Measurements from ENCODE around the gene TMEM233. TPM values are rescaled to one million over a fixed set of nuclear protein-coding genes. Genes with fewer than 3 reads are reported as not detected.
"Not testable (repeated sequence)": the region's sequence is repeated elsewhere in the genome, so short reads cannot be mapped to it uniquely, and the experiment has no call there.

TMEM233 gene
- polyA plus RNA-seq, 2 donors, result 0.04 to 0.07 TPM

DNA sequence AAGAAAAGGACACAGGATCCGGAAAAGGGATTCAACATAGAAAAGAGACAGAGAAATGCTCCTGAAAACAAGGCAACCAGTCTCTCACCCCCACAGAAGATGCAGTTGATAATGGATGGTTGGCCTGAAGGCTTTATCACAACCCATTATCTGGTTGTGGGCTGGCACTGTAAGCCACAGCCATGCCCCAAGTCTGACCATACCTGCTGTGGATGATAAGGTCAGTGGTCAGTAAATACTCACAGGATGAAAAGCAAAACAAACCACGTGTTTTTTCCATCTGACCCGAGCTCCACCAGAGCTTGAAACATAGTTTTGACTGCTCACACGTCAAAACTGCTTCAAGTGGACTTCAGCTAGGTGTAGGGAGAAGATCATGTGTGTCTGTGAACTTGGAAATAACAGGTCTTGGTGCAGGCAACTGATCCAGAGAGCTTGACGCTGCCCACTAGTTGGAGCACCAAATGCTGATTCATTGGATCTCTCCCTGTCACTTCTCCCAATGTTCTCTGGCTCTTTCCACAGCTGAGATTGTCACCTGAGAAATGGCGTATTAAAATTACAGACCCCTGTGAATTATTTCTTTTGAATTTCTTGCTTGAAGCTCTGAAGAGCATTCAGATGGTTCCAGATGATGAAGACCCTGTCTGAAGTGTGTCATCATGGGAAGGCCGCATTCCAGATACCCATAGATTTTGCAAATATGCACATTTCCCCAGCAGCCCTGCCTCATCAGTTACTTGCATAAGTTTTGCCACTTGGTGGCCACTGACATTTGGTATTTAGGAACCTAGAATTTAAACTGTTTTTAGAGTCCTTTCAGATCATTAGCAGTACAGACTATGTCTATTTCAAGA is 8.5 kb downstream of the TMEM233 start:
- Histone ChIP-seq H3K4me3 (ENCODE audit: low read depth in 1 of 2, low read length in 2 of 2) (no peak overlapping the region), H3K36me3 (ENCODE audit: control insufficient read depth in 2 of 2, insufficient read depth in 2 of 2, low read length in 1 of 2) (no peaks in the 10 kb centered on the region), H3K27me3 (ENCODE audit: control insufficient read depth in 1 of 2, insufficient read depth in 2 of 2, low read length in 2 of 2) (no peaks in the 10 kb centered on the region), H3K9me3 (ENCODE audit: control insufficient read depth in 2 of 2, insufficient read depth in 1 of 2, low read depth in 1 of 2, low read length in 1 of 2) (peaks cover 0 to 2% of the 10 kb centered on the region in 2 donors), H3K4me1 (ENCODE audit: control insufficient read depth in 2 of 2, insufficient read depth in 2 of 2, low read length in 1 of 2) (no peaks in the 10 kb centered on the region), H3K27ac (ENCODE audit: low read depth in 2 of 2, low read length in 1 of 2) (no peak overlapping the region)
- WGBS, 2 donors, result 58 to 70% methylated on average over 7 of the region's 7 CpGs

- H3K27ac ChIP-seq (ENCODE audit: low read depth in 2 of 2, low read length in 1 of 2), result no peak overlapping the region
- no peaks in the 10 kb centered on the region for H3K27me3 ChIP-seq (ENCODE audit: control insufficient read depth in 1 of 2, insufficient read depth in 2 of 2, low read length in 2 of 2)
- no peaks in the 10 kb centered on the region for H3K36me3 ChIP-seq (ENCODE audit: control insufficient read depth in 2 of 2, insufficient read depth in 2 of 2, low read length in 1 of 2)
- WGBS, 2 donors, result 76 to 78% methylated on average over 4 of the region's 4 CpGs
- H3K4me3 ChIP-seq (ENCODE audit: low read depth in 1 of 2, low read length in 2 of 2), result no peak overlapping the region
- H3K9me3 ChIP-seq (ENCODE audit: control insufficient read depth in 2 of 2, insufficient read depth in 1 of 2, low read depth in 1 of 2, low read length in 1 of 2), result peaks cover 0 to under 1% of the 10 kb centered on the region in 2 donors
- H3K4me1 ChIP-seq (ENCODE audit: control insufficient read depth in 2 of 2, insufficient read depth in 2 of 2, low read length in 1 of 2), result no peaks in the 10 kb centered on the region
Observed at GRCh38 chr12:119602734-119603094, 9.1 kb downstream of the TMEM233 start.

DNA sequence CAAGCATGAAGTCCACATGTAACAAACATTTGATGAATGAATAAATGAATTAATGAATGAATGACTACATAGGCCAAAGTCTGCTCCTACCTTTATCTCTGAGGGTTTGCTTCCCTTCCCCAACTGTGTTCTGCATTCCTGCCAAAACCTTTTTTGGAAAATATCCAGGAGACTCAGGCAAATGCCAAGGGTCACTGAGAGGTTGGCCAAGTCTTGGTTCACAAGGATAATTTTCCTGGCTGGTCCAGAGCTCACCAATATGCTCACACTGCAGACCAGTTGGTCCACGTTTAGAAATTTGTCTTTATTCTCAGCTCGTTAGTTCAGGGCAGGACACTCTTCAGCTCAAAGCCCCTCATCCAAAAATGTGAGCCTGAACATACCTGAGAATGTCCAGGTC is 10.2 kb downstream of the TMEM233 start:
- H3K9me3 ChIP-seq (ENCODE audit: control insufficient read depth in 2 of 2, insufficient read depth in 1 of 2, low read depth in 1 of 2, low read length in 1 of 2), result no peaks in the 10 kb centered on the region
- no peaks in the 10 kb centered on the region for H3K36me3 ChIP-seq (ENCODE audit: control insufficient read depth in 2 of 2, insufficient read depth in 2 of 2, low read length in 1 of 2)
- whole genome bisulfite sequencing, 2 donors, result 15 to 25% methylated on average over 2 of the region's 2 CpGs
- H3K27me3 ChIP-seq (ENCODE audit: control insufficient read depth in 1 of 2, insufficient read depth in 2 of 2, low read length in 2 of 2), result no peaks in the 10 kb centered on the region
- no peaks in the 10 kb centered on the region for H3K4me1 ChIP-seq (ENCODE audit: control insufficient read depth in 2 of 2, insufficient read depth in 2 of 2, low read length in 1 of 2)
- H3K4me3 ChIP-seq (ENCODE audit: low read depth in 1 of 2, low read length in 2 of 2), result no peak overlapping the region
- H3K27ac ChIP-seq (ENCODE audit: low read depth in 2 of 2, low read length in 1 of 2), result no peak overlapping the region

DNA sequence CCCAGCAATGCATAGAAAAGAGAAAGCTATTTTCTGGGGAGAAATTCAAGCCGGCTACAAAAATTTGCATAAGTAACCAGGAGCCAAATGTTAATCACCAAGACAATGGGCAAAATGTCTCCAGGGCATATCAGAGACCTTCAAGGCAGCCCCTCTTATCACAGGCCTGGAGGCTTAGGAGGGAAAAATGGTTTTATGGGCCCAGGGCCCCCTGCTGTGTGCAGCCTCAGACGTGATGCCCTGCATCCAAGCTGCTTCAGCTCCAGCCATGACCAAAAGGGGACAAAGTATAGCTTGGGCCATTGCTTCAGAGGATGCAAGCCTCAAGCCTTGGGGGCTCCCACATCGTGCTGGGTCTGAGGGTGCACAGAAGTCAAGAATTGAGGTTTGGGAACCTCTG is 15.8 kb downstream of the TMEM233 start:
- H3K4me3 ChIP-seq (ENCODE audit: low read depth in 1 of 2, low read length in 2 of 2), result no peak overlapping the region
- no peaks in the 10 kb centered on the region for H3K27me3 ChIP-seq (ENCODE audit: control insufficient read depth in 1 of 2, insufficient read depth in 2 of 2, low read length in 2 of 2)
- no peaks in the 10 kb centered on the region for H3K36me3 ChIP-seq (ENCODE audit: control insufficient read depth in 2 of 2, insufficient read depth in 2 of 2, low read length in 1 of 2)
- WGBS, 2 donors, result 66 to 67% methylated on average over 3 of the region's 3 CpGs
- H3K9me3 ChIP-seq (ENCODE audit: control insufficient read depth in 2 of 2, insufficient read depth in 1 of 2, low read depth in 1 of 2, low read length in 1 of 2), result no peaks in the 10 kb centered on the region
- no peak overlapping the region for H3K27ac ChIP-seq (ENCODE audit: low read depth in 2 of 2, low read length in 1 of 2)
- H3K4me1 ChIP-seq (ENCODE audit: control insufficient read depth in 2 of 2, insufficient read depth in 2 of 2, low read length in 1 of 2), result no peaks in the 10 kb centered on the region

GRCh38 chr12:119613319-119613936 is 19.9 kb downstream of the TMEM233 start:
- no peaks in the 10 kb centered on the region for H3K36me3 ChIP-seq (ENCODE audit: control insufficient read depth in 2 of 2, insufficient read depth in 2 of 2, low read length in 1 of 2)
- no peak overlapping the region for H3K4me3 ChIP-seq (ENCODE audit: low read depth in 1 of 2, low read length in 2 of 2)
- no peaks in the 10 kb centered on the region for H3K27me3 ChIP-seq (ENCODE audit: control insufficient read depth in 1 of 2, insufficient read depth in 2 of 2, low read length in 2 of 2)
- 61 to 62% methylated on average over 9 of the region's 9 CpGs for WGBS, 2 donors
- H3K9me3 ChIP-seq (ENCODE audit: control insufficient read depth in 2 of 2, insufficient read depth in 1 of 2, low read depth in 1 of 2, low read length in 1 of 2), result no peaks in the 10 kb centered on the region
- H3K4me1 ChIP-seq (ENCODE audit: control insufficient read depth in 2 of 2, insufficient read depth in 2 of 2, low read length in 1 of 2), result no peaks in the 10 kb centered on the region
- no peak overlapping the region for H3K27ac ChIP-seq (ENCODE audit: low read depth in 2 of 2, low read length in 1 of 2)

GRCh38 chr12:119614705-119615104 is 21.1 kb downstream of the TMEM233 start:
- no peaks in the 10 kb centered on the region for H3K4me1 ChIP-seq (ENCODE audit: control insufficient read depth in 2 of 2, insufficient read depth in 2 of 2, low read length in 1 of 2)
- no peaks in the 10 kb centered on the region for H3K9me3 ChIP-seq (ENCODE audit: control insufficient read depth in 2 of 2, insufficient read depth in 1 of 2, low read depth in 1 of 2, low read length in 1 of 2)
- no peaks in the 10 kb centered on the region for H3K27me3 ChIP-seq (ENCODE audit: control insufficient read depth in 1 of 2, insufficient read depth in 2 of 2, low read length in 2 of 2)
- no peaks in the 10 kb centered on the region for H3K36me3 ChIP-seq (ENCODE audit: control insufficient read depth in 2 of 2, insufficient read depth in 2 of 2, low read length in 1 of 2)
- no peak overlapping the region for H3K4me3 ChIP-seq (ENCODE audit: low read depth in 1 of 2, low read length in 2 of 2)
- no peak overlapping the region for H3K27ac ChIP-seq (ENCODE audit: low read depth in 2 of 2, low read length in 1 of 2)

DNA sequence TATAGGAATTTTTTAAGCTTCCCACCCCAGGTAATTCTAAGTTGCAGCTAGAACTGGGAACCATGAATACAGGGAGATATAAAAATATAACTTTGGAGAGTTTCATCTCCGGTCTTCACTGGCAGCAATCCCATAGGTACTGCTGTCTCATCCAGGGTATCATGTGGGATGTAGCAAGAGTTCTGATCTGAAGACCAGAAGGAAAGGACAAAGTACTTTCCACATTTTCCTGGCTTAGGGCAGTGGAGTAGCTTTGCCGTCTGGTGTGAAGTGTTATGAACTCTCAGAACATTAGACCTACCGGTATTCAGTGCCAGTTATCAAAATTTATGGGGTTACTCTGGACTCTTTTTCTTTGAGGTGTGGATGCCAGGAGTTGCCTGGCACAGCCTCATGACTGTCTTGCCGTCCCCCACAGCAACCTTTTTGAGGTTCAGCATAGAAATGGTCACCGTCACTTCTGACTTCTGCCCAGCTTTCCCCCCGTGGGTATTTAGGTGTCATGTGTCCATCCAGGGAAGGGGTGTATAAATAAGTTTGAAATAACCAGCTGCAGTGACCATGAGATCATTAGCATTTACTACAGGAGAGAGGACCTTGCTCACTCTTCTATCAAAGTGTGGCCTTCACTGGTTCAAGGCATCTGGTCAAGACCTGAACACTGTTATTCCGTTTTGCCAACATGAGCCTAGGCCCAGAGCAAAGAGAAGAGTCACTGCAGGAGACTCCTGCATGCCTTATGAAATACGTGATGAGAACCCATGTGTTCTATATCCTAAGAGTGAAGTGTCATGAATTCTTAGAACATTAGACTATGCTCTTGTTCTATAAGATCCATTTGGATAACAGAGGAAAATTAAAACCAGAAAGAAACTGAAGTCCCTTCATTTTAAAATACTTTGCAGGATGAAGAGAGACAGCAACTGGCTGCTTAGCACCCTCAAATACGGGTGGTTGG is 22.2 kb downstream of the TMEM233 start:
- no peak overlapping the region for H3K4me3 ChIP-seq (ENCODE audit: low read depth in 1 of 2, low read length in 2 of 2)
- H3K27me3 ChIP-seq (ENCODE audit: control insufficient read depth in 1 of 2, insufficient read depth in 2 of 2, low read length in 2 of 2), result peaks cover 0 to 2% of the 10 kb centered on the region in 2 donors
- H3K36me3 ChIP-seq (ENCODE audit: control insufficient read depth in 2 of 2, insufficient read depth in 2 of 2, low read length in 1 of 2), result no peaks in the 10 kb centered on the region
- no peak overlapping the region for H3K27ac ChIP-seq (ENCODE audit: low read depth in 2 of 2, low read length in 1 of 2)
- H3K9me3 ChIP-seq (ENCODE audit: control insufficient read depth in 2 of 2, insufficient read depth in 1 of 2, low read depth in 1 of 2, low read length in 1 of 2), result no peaks in the 10 kb centered on the region
- 79 to 82% methylated on average over 9 of the region's 9 CpGs for WGBS, 2 donors
- no peaks in the 10 kb centered on the region for H3K4me1 ChIP-seq (ENCODE audit: control insufficient read depth in 2 of 2, insufficient read depth in 2 of 2, low read length in 1 of 2)

DNA sequence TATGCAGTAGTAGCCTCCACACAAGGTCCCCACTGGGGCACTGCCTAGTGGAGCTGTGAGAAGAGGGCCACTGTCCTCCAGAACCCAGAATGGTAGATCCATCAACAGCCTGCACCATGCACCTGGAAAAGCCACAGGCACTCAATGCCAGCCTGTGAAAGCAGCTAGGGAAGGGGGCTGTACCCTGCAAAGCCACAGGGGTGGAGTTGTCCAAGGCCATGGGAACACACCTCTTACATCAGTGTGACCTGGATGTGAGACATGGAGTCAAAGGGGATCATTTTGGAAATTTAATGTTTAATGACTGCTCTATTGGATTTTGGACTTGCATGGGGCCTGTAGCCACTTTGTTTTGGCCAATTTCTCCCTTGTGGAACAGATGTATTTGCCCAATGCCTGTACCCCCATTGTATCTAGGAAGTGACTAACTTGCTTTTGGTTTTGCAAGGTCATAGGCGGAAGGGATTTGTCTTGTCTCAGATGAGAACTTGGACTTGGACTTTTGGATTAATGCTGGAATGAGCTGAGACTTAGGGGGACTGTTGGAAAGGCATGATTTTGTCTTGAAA is 24.8 kb downstream of the TMEM233 start:
- WGBS, 2 donors, result 94 to 96% methylated on average over 1 of the region's 1 CpG
- H3K9me3 ChIP-seq (ENCODE audit: control insufficient read depth in 2 of 2, insufficient read depth in 1 of 2, low read depth in 1 of 2, low read length in 1 of 2); H3K27me3 ChIP-seq (ENCODE audit: control insufficient read depth in 1 of 2, insufficient read depth in 2 of 2, low read length in 2 of 2); H3K36me3 ChIP-seq (ENCODE audit: control insufficient read depth in 2 of 2, insufficient read depth in 2 of 2, low read length in 1 of 2); H3K27ac ChIP-seq (ENCODE audit: low read depth in 2 of 2, low read length in 1 of 2); H3K4me1 ChIP-seq (ENCODE audit: control insufficient read depth in 2 of 2, insufficient read depth in 2 of 2, low read length in 1 of 2); H3K4me3 ChIP-seq (ENCODE audit: low read depth in 1 of 2, low read length in 2 of 2): not testable (repeated sequence)

GRCh38 chr12:119620490-119620889 is 26.9 kb downstream of the TMEM233 start:
- H3K27ac ChIP-seq (ENCODE audit: low read depth in 2 of 2, low read length in 1 of 2), result no peak overlapping the region
- WGBS, 2 donors, result 41 to 65% methylated on average over 1 of the region's 1 CpG
- H3K36me3 ChIP-seq (ENCODE audit: control insufficient read depth in 2 of 2, insufficient read depth in 2 of 2, low read length in 1 of 2), result no peaks in the 10 kb centered on the region
- H3K27me3 ChIP-seq (ENCODE audit: control insufficient read depth in 1 of 2, insufficient read depth in 2 of 2, low read length in 2 of 2), result peaks cover 0 to 2% of the 10 kb centered on the region in 2 donors
- no peak overlapping the region for H3K4me3 ChIP-seq (ENCODE audit: low read depth in 1 of 2, low read length in 2 of 2)
- no peaks in the 10 kb centered on the region for H3K4me1 ChIP-seq (ENCODE audit: control insufficient read depth in 2 of 2, insufficient read depth in 2 of 2, low read length in 1 of 2)
- H3K9me3 ChIP-seq (ENCODE audit: control insufficient read depth in 2 of 2, insufficient read depth in 1 of 2, low read depth in 1 of 2, low read length in 1 of 2), result no peaks in the 10 kb centered on the region

Data from esophagus (tissue), 2 donors.